ENCODE data around the gene ACAD10.

DNA sequence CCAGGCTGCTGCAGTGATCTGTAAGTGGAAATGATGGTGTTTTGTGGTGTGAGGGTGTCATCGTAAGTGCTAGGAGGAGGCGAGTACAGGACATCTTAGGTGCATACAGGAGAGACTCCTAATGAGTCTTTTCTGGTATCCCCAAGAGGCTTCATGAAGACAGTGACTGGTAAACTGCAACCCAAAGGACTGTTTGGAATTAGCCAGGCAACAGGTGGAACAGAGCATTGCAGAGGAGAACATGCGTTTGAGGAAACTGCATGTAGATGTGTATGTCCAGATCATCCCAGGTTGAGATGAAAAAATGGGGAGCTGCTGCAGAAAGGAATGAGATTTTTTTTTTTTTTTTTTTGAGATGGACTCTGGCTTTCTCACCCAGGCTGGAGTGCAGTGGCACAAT lies 5.4 kb downstream of the ACAD10 start:
- TF ChIP-seq, protein P1, sequence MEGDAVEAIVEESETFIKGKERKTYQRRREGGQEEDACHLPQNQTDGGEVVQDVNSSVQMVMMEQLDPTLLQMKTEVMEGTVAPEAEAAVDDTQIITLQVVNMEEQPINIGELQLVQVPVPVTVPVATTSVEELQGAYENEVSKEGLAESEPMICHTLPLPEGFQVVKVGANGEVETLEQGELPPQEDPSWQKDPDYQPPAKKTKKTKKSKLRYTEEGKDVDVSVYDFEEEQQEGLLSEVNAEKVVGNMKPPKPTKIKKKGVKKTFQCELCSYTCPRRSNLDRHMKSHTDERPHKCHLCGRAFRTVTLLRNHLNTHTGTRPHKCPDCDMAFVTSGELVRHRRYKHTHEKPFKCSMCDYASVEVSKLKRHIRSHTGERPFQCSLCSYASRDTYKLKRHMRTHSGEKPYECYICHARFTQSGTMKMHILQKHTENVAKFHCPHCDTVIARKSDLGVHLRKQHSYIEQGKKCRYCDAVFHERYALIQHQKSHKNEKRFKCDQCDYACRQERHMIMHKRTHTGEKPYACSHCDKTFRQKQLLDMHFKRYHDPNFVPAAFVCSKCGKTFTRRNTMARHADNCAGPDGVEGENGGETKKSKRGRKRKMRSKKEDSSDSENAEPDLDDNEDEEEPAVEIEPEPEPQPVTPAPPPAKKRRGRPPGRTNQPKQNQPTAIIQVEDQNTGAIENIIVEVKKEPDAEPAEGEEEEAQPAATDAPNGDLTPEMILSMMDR (IDR thresholded peaks at IDR 0.05): no peak
- no peak for TF ChIP-seq EP300 (IDR thresholded peaks at IDR 0.05)
- no peak for TF ChIP-seq POLR2AphosphoS5 (IDR thresholded peaks at IDR 0.05)
- no peak for TF ChIP-seq POLR2A (IDR thresholded peaks at IDR 0.05)
